Measurements from ENCODE around the gene WSCD2. TPM values are rescaled to one million over a fixed set of nuclear protein-coding genes. Genes with fewer than 3 reads are reported as not detected.

The WSCD2 gene
- total RNA-seq, 1 experiment from 2014 or later: not detected

- Mint-ChIP-seq H3K27me3 (ENCODE audit: insufficient read depth, unreplicated experiment) (peaks cover 20% of the 10 kb centered on the region), H3K9me3 (ENCODE audit: unreplicated experiment) (no peaks in the 10 kb centered on the region), H3K27ac (ENCODE audit: low read depth, unreplicated experiment) (no peak overlapping the region), H3K4me1 (ENCODE audit: insufficient read depth, unreplicated experiment) (no peaks in the 10 kb centered on the region), H3K4me3 (ENCODE audit: unreplicated experiment) (no peak overlapping the region), H3K36me3 (ENCODE audit: insufficient read depth, unreplicated experiment) (no peaks in the 10 kb centered on the region)
- BruUV-seq (replicated peaks): no TSS peak
- no peak for TF ChIP-seq CTCF (IDR thresholded peaks at IDR 0.05; ENCODE audit: unreplicated experiment)
- no peak for DNase-seq (ENCODE audit: unreplicated experiment)
- ChIA-PET POLR2A (no interaction called here), CTCF (interaction anchor here (0.6 kb wide), 1 partner anchor 19 kb away, joined by 3 read pairs; no protein-coding TSS in a partner anchor)
- intact Hi-C loops (cut with micrococcal nuclease): no loop called here
Observed at GRCh38 chr12:108126990-108127501, 2.0 kb upstream of the WSCD2 start.

- H3K36me3 Mint-ChIP-seq (ENCODE audit: insufficient read depth, unreplicated experiment): no peaks in the 10 kb centered on the region
- no peaks in the 10 kb centered on the region for H3K9me3 Mint-ChIP-seq (ENCODE audit: unreplicated experiment)
- intact Hi-C loops (cut with micrococcal nuclease): no loop called here
- H3K4me1 Mint-ChIP-seq (ENCODE audit: insufficient read depth, unreplicated experiment): no peaks in the 10 kb centered on the region
- POLR2A ChIA-PET: no interaction called here
- H3K27ac Mint-ChIP-seq (ENCODE audit: low read depth, unreplicated experiment): no peak overlapping the region
- no peak overlapping the region for H3K4me3 Mint-ChIP-seq (ENCODE audit: unreplicated experiment)
- no peak for TF ChIP-seq CTCF (IDR thresholded peaks at IDR 0.05; ENCODE audit: unreplicated experiment)
- CTCF ChIA-PET: no interaction called here
- DNase-seq (ENCODE audit: unreplicated experiment): no peak
- H3K27me3 Mint-ChIP-seq (ENCODE audit: insufficient read depth, unreplicated experiment): peaks cover 26% of the 10 kb centered on the region
- no TSS peak for BruUV-seq (replicated peaks)
Observed at GRCh38 chr12:108127654-108128053, 1.4 kb upstream of the WSCD2 start.

- ChIA-PET POLR2A (no interaction called here), CTCF (interaction anchor here (0.6 kb wide), 1 partner anchor 817 kb away, joined by 4 read pairs; no protein-coding TSS in a partner anchor)
- Mint-ChIP-seq H3K27ac (ENCODE audit: low read depth, unreplicated experiment) (no peak overlapping the region), H3K27me3 (ENCODE audit: insufficient read depth, unreplicated experiment) (peaks cover 28% of the 10 kb centered on the region), H3K4me3 (ENCODE audit: unreplicated experiment) (no peak overlapping the region), H3K36me3 (ENCODE audit: insufficient read depth, unreplicated experiment) (no peaks in the 10 kb centered on the region), H3K9me3 (ENCODE audit: unreplicated experiment) (no peaks in the 10 kb centered on the region), H3K4me1 (ENCODE audit: insufficient read depth, unreplicated experiment) (no peaks in the 10 kb centered on the region)
- intact Hi-C loops (cut with micrococcal nuclease): no loop called here
- no peak for TF ChIP-seq CTCF (IDR thresholded peaks at IDR 0.05; ENCODE audit: unreplicated experiment)
- no TSS peak for BruUV-seq (replicated peaks)
- DNase-seq (ENCODE audit: unreplicated experiment): no peak
Observed at GRCh38 chr12:108128221-108129016, 669 bp upstream of the WSCD2 start.

- intact Hi-C loops (cut with micrococcal nuclease): no loop called here
- no peak for DNase-seq (ENCODE audit: unreplicated experiment)
- POLR2A ChIA-PET: interaction anchor here (1.1 kb wide), 1 partner anchor 14 kb away, joined by 3 read pairs; no protein-coding TSS in a partner anchor
- Mint-ChIP-seq H3K27me3 (ENCODE audit: insufficient read depth, unreplicated experiment) (peaks cover 28% of the 10 kb centered on the region), H3K9me3 (ENCODE audit: unreplicated experiment) (no peaks in the 10 kb centered on the region), H3K36me3 (ENCODE audit: insufficient read depth, unreplicated experiment) (no peaks in the 10 kb centered on the region), H3K27ac (ENCODE audit: low read depth, unreplicated experiment) (no peak overlapping the region), H3K4me1 (ENCODE audit: insufficient read depth, unreplicated experiment) (no peaks in the 10 kb centered on the region), H3K4me3 (ENCODE audit: unreplicated experiment) (no peak overlapping the region)
- no TSS peak for BruUV-seq (replicated peaks)
- CTCF ChIA-PET: interaction anchor here (0.7 kb wide), 1 partner anchor 62 kb away, joined by 3 read pairs; no protein-coding TSS in a partner anchor
- TF ChIP-seq CTCF (IDR thresholded peaks at IDR 0.05; ENCODE audit: unreplicated experiment): no peak
Observed at GRCh38 chr12:108131035-108131434, 1.9 kb downstream of the WSCD2 start.

All from MCF 10A (cell line).